ENCODE measurements around the gene PSMD3. TPM values are rescaled to one million over a fixed set of nuclear protein-coding genes. Genes with fewer than 3 reads are reported as not detected.

The PSMD3 gene
- total and polyA plus RNA-seq, 9 of the 15 experiments (the other 6 are each of a cell fraction or from before 2014, with no cell fraction given), result 2.0 to 251 (median 135) TPM

GRCh38 chr17:39944393-39944711 is 36.3 kb upstream of the PSMD3 start:
- Histone ChIP-seq H3K36me3 (ENCODE audit: control insufficient read depth, insufficient read depth, low read length) (no peaks in the 10 kb centered on the region), H4K20me1 (replicated peaks; ENCODE audit: control insufficient read depth, insufficient read depth, low read length) (0 out of 2 replicates have a peak, but pooled peaks cover 3% of the 10 kb centered on the region), H3K4me3 (no peak overlapping the region), H3K27ac (ENCODE audit: extremely low read depth, low read depth, low read length) (no peak overlapping the region), H3K9me3 (replicated peaks; ENCODE audit: control insufficient read depth, insufficient read depth, low read depth, low read length) (no peaks in the 10 kb centered on the region), H3K9me1 (ENCODE audit: control insufficient read depth, insufficient read depth, low read length) (no peaks in the 10 kb centered on the region), H2AFZ (ENCODE audit: low read depth, low read length) (no peak overlapping the region), H3K9ac (ENCODE audit: insufficient read depth in 1 of 2, low read depth in 2 of 2, low read length in 2 of 2) (no peak overlapping the region; a peak in 1 of 4 replicates), H3K79me2 (ENCODE audit: control insufficient read depth, insufficient read depth, low read length) (no peaks in the 10 kb centered on the region), H3K4me1 (replicated peaks in 1 of 2; ENCODE audit: control insufficient read depth in 2 of 2, insufficient read depth in 2 of 2, low read length in 2 of 2) (peaks cover 7 to 19% of the 10 kb centered on the region in 2 experiments), H3K4me2 (ENCODE audit: insufficient read depth, low read length) (no peak overlapping the region), H3K27me3 (ENCODE audit: control insufficient read depth in 2 of 2, insufficient read depth in 2 of 2, low read length in 2 of 2) (peaks cover 4 to 7% of the 10 kb centered on the region in 2 experiments; a peak in 4 of 5 replicates)
- no peak for ATAC-seq
- WGBS (ENCODE audit: insufficient coverage, low coverage, missing lambda C conversion rate), result 20% methylated on average over 13 of the region's 16 CpGs
- DNase-seq (ENCODE audit: extremely low read depth in 1 of 4, low spot score in 3 of 4), result no peak
- BruUV-seq (replicated peaks), result no TSS peak
- intact Hi-C loops (cut with micrococcal nuclease), result no loop called here
- no peak for TF ChIP-seq NELFE (IDR thresholded peaks at IDR 0.05; ENCODE audit: insufficient read depth, insufficient read length)
- TF ChIP-seq RBM17 (IDR thresholded peaks at IDR 0.05; ENCODE audit: borderline replicate concordance, low read depth, low read length), result no peak
- no peak for TF ChIP-seq TAF7 (tag; IDR thresholded peaks at IDR 0.05)
- no peak for TF ChIP-seq NCOR1 (IDR thresholded peaks at IDR 0.05)
- no peak for TF ChIP-seq TGIF2 (CRISPR knock-in tag; IDR thresholded peaks at IDR 0.05)
- no peak for TF ChIP-seq E2F6 (IDR thresholded peaks at IDR 0.05; ENCODE audit: borderline replicate concordance in 1 of 2, extremely low read depth in 1 of 2, insufficient read depth in 1 of 2, insufficient read length in 1 of 2, low read depth in 1 of 2, low read length in 1 of 2, poor library complexity in 1 of 2, severe bottlenecking in 1 of 2)
- no peak for TF ChIP-seq L3MBTL2 (IDR thresholded peaks at IDR 0.05)
- POLR2A ChIA-PET, result interaction anchor here (0.5 kb wide), 1 partner anchor 251 kb away, joined by 3 read pairs; no protein-coding TSS in a partner anchor
- FAIRE-seq, result no peak
- in situ Hi-C loops (cut with MboI), result no loop called here
- CTCF ChIA-PET (ENCODE audit: low intra/inter-chr PET ratio), result no interaction called here

All from K562 (cell line).